Posterior cingulate gyrus (tissue), 11 donors: ENCODE data around the gene MAML2.

ENCODE experiments used
- DNase-seq, 10 donors: peaks; one replicate each; pipeline versions ENCODE4 v3.0.0 to v3.0.0-alpha.2; 2020 to 2021; ENCODE audit warnings: mixed read lengths in 3 of 10
- intact Hi-C: fragments of 100-400 bp; cut with DNase I; formaldehyde crosslinking; loops from one replicate; pipeline ENCODE4 v1.15.1; 2023

MAML2 gene

GRCh38 chr11:96114178-96115064, 228.6 kb downstream of the MAML2 start:
- intact Hi-C loops = no loop called here

GRCh38 chr11:96113193-96113681, 229.8 kb downstream of the MAML2 start:
- intact Hi-C loops = no loop called here
- DNase-seq = no peak

More at GRCh38 chr11:96114178-96115064, 228.6 kb downstream of the MAML2 start:
- no peak for DNase-seq

GRCh38 chr11:96112192-96113128, 230.5 kb downstream of the MAML2 start:
- intact Hi-C loops = no loop called here
- DNase-seq = no peak

- intact Hi-C loops = no loop called here
Measured at GRCh38 chr11:96111308-96111707, 231.7 kb downstream of the MAML2 start.

GRCh38 chr11:96110302-96110701, 232.7 kb downstream of the MAML2 start:
- no peak for DNase-seq
- intact Hi-C loops = no loop called here

More at GRCh38 chr11:96111308-96111707, 231.7 kb downstream of the MAML2 start:
- DNase-seq = no peak

GRCh38 chr11:96109331-96110030, 233.5 kb downstream of the MAML2 start:
- intact Hi-C loops = no loop called here
- no peak for DNase-seq

GRCh38 chr11:96107143-96107824, 235.7 kb downstream of the MAML2 start:
- DNase-seq = no peak
- intact Hi-C loops = no loop called here

- DNase-seq = no peak
- intact Hi-C loops = no loop called here
Measured at GRCh38 chr11:96106645-96107044, 236.3 kb downstream of the MAML2 start.

- intact Hi-C loops = no loop called here
Measured at GRCh38 chr11:96105944-96106343, 237.1 kb downstream of the MAML2 start.

GRCh38 chr11:96105197-96105895, 237.6 kb downstream of the MAML2 start:
- intact Hi-C loops = no loop called here
- DNase-seq = no peak

More at GRCh38 chr11:96105944-96106343, 237.1 kb downstream of the MAML2 start:
- no peak for DNase-seq

GRCh38 chr11:96104496-96104895, 238.5 kb downstream of the MAML2 start:
- intact Hi-C loops = no loop called here
- DNase-seq = no peak

- intact Hi-C loops = no loop called here
- DNase-seq = no peak
Measured at GRCh38 chr11:96103721-96104120, 239.3 kb downstream of the MAML2 start.

- intact Hi-C loops = no loop called here
- DNase-seq = no peak
Measured at GRCh38 chr11:96103102-96103501, 239.9 kb downstream of the MAML2 start.

GRCh38 chr11:96102664-96103078, 240.3 kb downstream of the MAML2 start:
- no peak for DNase-seq
- intact Hi-C loops = no loop called here

GRCh38 chr11:96101146-96101545, 241.8 kb downstream of the MAML2 start:
- intact Hi-C loops = no loop called here
- no peak for DNase-seq

- DNase-seq = no peak
Measured at GRCh38 chr11:96098511-96099241, 244.3 kb downstream of the MAML2 start.

GRCh38 chr11:96097844-96098421, 245.1 kb downstream of the MAML2 start:
- intact Hi-C loops = no loop called here
- no peak for DNase-seq

More at GRCh38 chr11:96098511-96099241, 244.3 kb downstream of the MAML2 start:
- intact Hi-C loops = no loop called here

- intact Hi-C loops = no loop called here
- no peak for DNase-seq
Measured at GRCh38 chr11:96096360-96096759, 246.6 kb downstream of the MAML2 start.
